NK-92 treated with Interleukin-12 subunit alpha and Interleukin-12 subunit beta, amount 100 ng/mL, for 24 hours (cell line): ENCODE results near the gene DYNC1I1.

Experiments
- DNase-seq: peaks from one replicate; lab custom pipeline; 2025; lab: John Stamatoyannopoulos, UW

The DYNC1I1 gene

GRCh38 chr7:95772298-95772770 lies at the start of gene DYNC1I1:
DYNC1I1 (plus strand) TSS chr7:95772554; CDS start chr7:95804730, 32,176 bp downstream.
- DNase-seq = no peak

GRCh38 chr7:95723583-95724180 lies 48.7 kb upstream of the DYNC1I1 start:
- DNase-seq = peak; percentile 9

- DNase-seq = no peak
Observed at GRCh38 chr7:95725205-95725604, 47.1 kb upstream of the DYNC1I1 start.

- DNase-seq = no peak
Observed at GRCh38 chr7:95730493-95731280, 41.7 kb upstream of the DYNC1I1 start.

- DNase-seq = no peak
Observed at GRCh38 chr7:95736635-95737034, 35.7 kb upstream of the DYNC1I1 start.

- DNase-seq = no peak
Observed at GRCh38 chr7:95737828-95738505, 34.4 kb upstream of the DYNC1I1 start.

GRCh38 chr7:95749044-95749443 lies 23.3 kb upstream of the DYNC1I1 start:
- no peak for DNase-seq

GRCh38 chr7:95749515-95749914 lies 22.8 kb upstream of the DYNC1I1 start:
- DNase-seq = no peak

- DNase-seq = no peak
Observed at GRCh38 chr7:95753440-95753839, 18.9 kb upstream of the DYNC1I1 start.

- no peak for DNase-seq
Observed at GRCh38 chr7:95755277-95755934, 16.9 kb upstream of the DYNC1I1 start.

- no peak for DNase-seq
Observed at GRCh38 chr7:95758187-95758586, 14.2 kb upstream of the DYNC1I1 start.

- DNase-seq = no peak
Observed at GRCh38 chr7:95766086-95766485, 6.3 kb upstream of the DYNC1I1 start.

GRCh38 chr7:95766657-95767056 lies 5.7 kb upstream of the DYNC1I1 start:
- no peak for DNase-seq

GRCh38 chr7:95772771-95773581 lies 622 bp downstream of the DYNC1I1 start:
- DNase-seq = no peak

GRCh38 chr7:95776561-95777185 lies 4.3 kb downstream of the DYNC1I1 start:
- DNase-seq = no peak

GRCh38 chr7:95777269-95777668 lies 4.9 kb downstream of the DYNC1I1 start:
- DNase-seq = no peak

GRCh38 chr7:95780665-95781064 lies 8.3 kb downstream of the DYNC1I1 start:
- no peak for DNase-seq

- no peak for DNase-seq
Observed at GRCh38 chr7:95781961-95782586, 9.7 kb downstream of the DYNC1I1 start.

- DNase-seq = no peak
Observed at GRCh38 chr7:95784796-95785195, 12.4 kb downstream of the DYNC1I1 start.

- DNase-seq = no peak
Observed at GRCh38 chr7:95788258-95788657, 15.9 kb downstream of the DYNC1I1 start.

- DNase-seq = no peak
Observed at GRCh38 chr7:95788884-95789283, 16.5 kb downstream of the DYNC1I1 start.
